ENCODE results near the gene PTPRM. TPM values are rescaled to one million over a fixed set of nuclear protein-coding genes. Genes with fewer than 3 reads are reported as not detected.

Gene PTPRM
- total RNA-seq, 1 donor from 2014 or later: 65.5 TPM

GRCh38 chr18:8337211-8337610, 770.1 kb downstream of the PTPRM start:
- Histone ChIP-seq H3K27me3 (ENCODE audit: control insufficient read depth, insufficient read depth, low read length) (no peaks in the 10 kb centered on the region), H3K36me3 (ENCODE audit: control insufficient read depth, insufficient read depth, low read length) (no peaks in the 10 kb centered on the region), H3K4me3 (ENCODE audit: low read depth, low read length) (no peak overlapping the region)
- TF ChIP-seq CTCF (IDR thresholded peaks at IDR 0.05; ENCODE audit: insufficient read depth, low read length, poor library complexity, severe bottlenecking): no peak
- DNase-seq (ENCODE audit: low read depth): no peak

GRCh38 chr18:8339210-8339609, 772.1 kb downstream of the PTPRM start:
- H3K4me3 ChIP-seq (ENCODE audit: low read depth, low read length): no peak overlapping the region
- no peak for DNase-seq (ENCODE audit: low read depth)
- TF ChIP-seq CTCF (IDR thresholded peaks at IDR 0.05; ENCODE audit: insufficient read depth, low read length, poor library complexity, severe bottlenecking): no peak
- no peaks in the 10 kb centered on the region for H3K27me3 ChIP-seq (ENCODE audit: control insufficient read depth, insufficient read depth, low read length)
- H3K36me3 ChIP-seq (ENCODE audit: control insufficient read depth, insufficient read depth, low read length): no peaks in the 10 kb centered on the region

DNA sequence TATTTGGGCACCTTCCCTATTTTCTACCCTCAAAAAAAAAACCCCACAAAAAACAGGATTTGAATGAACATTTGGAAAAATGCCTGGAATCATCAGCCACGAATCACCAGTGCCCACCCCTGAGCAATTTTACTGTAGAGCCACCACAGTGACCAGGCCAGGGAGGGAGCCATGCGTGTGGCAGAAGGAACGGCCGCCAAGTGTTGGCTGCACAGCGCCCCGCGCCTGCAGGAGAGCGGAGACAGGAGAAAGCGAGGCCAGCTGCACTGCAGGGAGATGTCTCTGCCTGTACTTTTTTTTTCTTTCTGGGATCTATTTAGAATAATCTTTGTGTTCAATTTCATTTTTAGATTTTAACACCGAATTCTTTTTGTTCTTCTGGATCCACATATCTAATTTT, 772.8 kb downstream of the PTPRM start:
- H3K4me3 ChIP-seq (ENCODE audit: low read depth, low read length): no peak overlapping the region
- TF ChIP-seq CTCF (IDR thresholded peaks at IDR 0.05; ENCODE audit: insufficient read depth, low read length, poor library complexity, severe bottlenecking): no peak
- H3K27me3 ChIP-seq (ENCODE audit: control insufficient read depth, insufficient read depth, low read length): no peaks in the 10 kb centered on the region

GRCh38 chr18:8341481-8342230, 774.5 kb downstream of the PTPRM start:
- Histone ChIP-seq H3K36me3 (ENCODE audit: control insufficient read depth, insufficient read depth, low read length) (no peaks in the 10 kb centered on the region), H3K27me3 (ENCODE audit: control insufficient read depth, insufficient read depth, low read length) (no peaks in the 10 kb centered on the region), H3K4me3 (ENCODE audit: low read depth, low read length) (no peak overlapping the region)
- DNase-seq (ENCODE audit: low read depth): peak; percentile 23
- TF ChIP-seq CTCF (IDR thresholded peaks at IDR 0.05; ENCODE audit: insufficient read depth, low read length, poor library complexity, severe bottlenecking): no peak

More for the DNA sequence above, 772.8 kb downstream of the PTPRM start:
- no peak for DNase-seq (ENCODE audit: low read depth)
- H3K36me3 ChIP-seq (ENCODE audit: control insufficient read depth, insufficient read depth, low read length): no peaks in the 10 kb centered on the region

- Histone ChIP-seq H3K36me3 (ENCODE audit: control insufficient read depth, insufficient read depth, low read length) (no peaks in the 10 kb centered on the region), H3K27me3 (ENCODE audit: control insufficient read depth, insufficient read depth, low read length) (no peaks in the 10 kb centered on the region), H3K4me3 (ENCODE audit: low read depth, low read length) (no peak overlapping the region)
- no peak for DNase-seq (ENCODE audit: low read depth)
- TF ChIP-seq CTCF (IDR thresholded peaks at IDR 0.05; ENCODE audit: insufficient read depth, low read length, poor library complexity, severe bottlenecking): no peak
Observed at GRCh38 chr18:8348051-8348720, 781.1 kb downstream of the PTPRM start.
